Breast epithelium (tissue), 4 donors: Measurements from ENCODE around the gene ALG6. TPM values are rescaled to one million over a fixed set of nuclear protein-coding genes. Genes with fewer than 3 reads are reported as not detected.
A peak's percentile ranks its signal among the peaks of the same experiment; 100 is the strongest.

Source experiments
- DNase-seq, 2 donors: peaks; one replicate each; pipeline ENCODE4 v3.0.0-alpha.2; 2019; ENCODE audit warnings: low spot score in 2 of 2
- H3K27ac ChIP-seq, 2 donors: fragments of 200-600 bp; sonication (generic) in 1 of 2; one replicate each; pipeline ENCODE4 v1.5.1; 2016 to 2019; ENCODE audit warnings: mild to moderate bottlenecking in 1 of 2
- H3K27me3 ChIP-seq, 2 donors: fragments of 200-600 bp; sonication (generic) in 1 of 2; one replicate each; pipeline versions ENCODE4 v1.5.1 to v1.6.0; 2017 to 2019; ENCODE audit warnings: control low read depth in 1 of 2, mild to moderate bottlenecking in 1 of 2
- H3K36me3 ChIP-seq: fragments of 200-600 bp; one replicate; pipeline ENCODE4 v1.5.1; 2019
- H3K4me1 ChIP-seq, 2 donors: fragments of 200-600 bp; sonication (generic); one replicate each; pipeline ENCODE4 v1.5.1; 2016 to 2019; ENCODE audit warnings: control low read depth in 1 of 2
- H3K4me3 ChIP-seq, 3 donors: fragments of 200-600 bp; sonication (generic); 1 replicate in 2 of 3; 2 replicates in 1 of 3; pipeline ENCODE4 v1.5.1; 2016 to 2019; ENCODE audit warnings: mild to moderate bottlenecking in 3 of 3, moderate library complexity in 2 of 3
- H3K9me3 ChIP-seq, 2 donors: fragments of 200-600 bp; sonication (generic) in 1 of 2; one replicate each; pipeline ENCODE4 v1.5.1; 2016 to 2019; ENCODE audit warnings: control low read depth in 1 of 2
- CTCF ChIP-seq, 3 donors: fragments of 450-650 bp; IDR thresholded peaks; one replicate each; pipeline ENCODE4 v1.5.1; 2016 to 2017; ENCODE audit warnings: antibody characterized with exemption in 3 of 3, mild to moderate bottlenecking in 3 of 3, moderate library complexity in 3 of 3
- POLR2A ChIP-seq: fragments of 450-650 bp; IDR thresholded peaks from one replicate; pipeline ENCODE4 v1.6.1; 2016; ENCODE audit warnings: antibody characterized with exemption, mild to moderate bottlenecking, moderate library complexity
- POLR2AphosphoS5 ChIP-seq, 3 donors: sonication (generic); formaldehyde crosslinking; IDR thresholded peaks; one replicate each; pipeline ENCODE4 v1.6.1; 2017; ENCODE audit warnings: antibody characterized with exemption in 3 of 3
- intact Hi-C: fragments of 100-400 bp; cut with DNase I; formaldehyde crosslinking; loops from one replicate; pipeline ENCODE4 v1.15.1; 2023; ENCODE audit warnings: low total_unique reads
- total RNA-seq, 3 donors: library from RNA; depleted of rRNA; stranded (reverse); fragments of >200 nt; gene quantifications; one replicate each; pipeline ENCODE4 v1.1.0, GENCODE V29; 2016

Gene ALG6
- total RNA-seq, 3 donors from 2014 or later: 8.8 to 17.7 (median 14.1) TPM

GRCh38 chr1:63320022-63320721 lies 47.3 kb upstream of the ALG6 start:
- Histone ChIP-seq H3K4me1 (no peaks in the 10 kb centered on the region), H3K4me3 (no peak overlapping the region), H3K27me3 (peaks cover 14 to 94% of the 10 kb centered on the region in 2 donors), H3K36me3 (no peaks in the 10 kb centered on the region), H3K9me3 (no peaks in the 10 kb centered on the region), H3K27ac (no peak overlapping the region)
- TF ChIP-seq CTCF (IDR thresholded peaks at IDR 0.05) (no peak), POLR2AphosphoS5 (IDR thresholded peaks at IDR 0.05) (no peak), POLR2A (no peak)
- no peak for DNase-seq
- intact Hi-C loops: no loop called here

- H3K27me3 ChIP-seq: peaks cover 14 to 99% of the 10 kb centered on the region in 2 donors
- TF ChIP-seq CTCF (IDR thresholded peaks at IDR 0.05) (no peak), POLR2AphosphoS5 (IDR thresholded peaks at IDR 0.05) (no peak), POLR2A (no peak)
- H3K27ac ChIP-seq: no peak overlapping the region
- DNase-seq: no peak
- H3K36me3 ChIP-seq: no peaks in the 10 kb centered on the region
- no peaks in the 10 kb centered on the region for H3K4me1 ChIP-seq
- no peak overlapping the region for H3K4me3 ChIP-seq
- intact Hi-C loops: no loop called here
- H3K9me3 ChIP-seq: no peaks in the 10 kb centered on the region
Observed at GRCh38 chr1:63321066-63321784, 46.2 kb upstream of the ALG6 start.

GRCh38 chr1:63321785-63322113 lies 45.7 kb upstream of the ALG6 start:
- Histone ChIP-seq H3K27ac (no peak overlapping the region), H3K4me3 (peak overlapping the region; percentile 40 to 80 (median 55)), H3K9me3 (no peaks in the 10 kb centered on the region), H3K4me1 (no peaks in the 10 kb centered on the region), H3K27me3 (peaks cover 14 to 99% of the 10 kb centered on the region in 2 donors), H3K36me3 (no peaks in the 10 kb centered on the region)
- no peak for DNase-seq
- intact Hi-C loops: no loop called here
- TF ChIP-seq CTCF (IDR thresholded peaks at IDR 0.05): no peak
- TF ChIP-seq POLR2A: no peak
- TF ChIP-seq POLR2AphosphoS5 (IDR thresholded peaks at IDR 0.05): no peak

- Histone ChIP-seq H3K27ac (no peak within 1 kb of the TSS), H3K4me3 (peak within 1 kb of the TSS; percentile 40 to 80 (median 55)), H3K4me1 (no peaks in the 10 kb centered on the region), H3K36me3 (no peaks in the 10 kb centered on the region), H3K9me3 (no peaks in the 10 kb centered on the region), H3K27me3 (peaks cover 14 to 99% of the 10 kb centered on the region in 2 donors)
- intact Hi-C loops: no loop called here
- peak; percentile 50 to 66 for DNase-seq
- peak in 1 of 3 donors; percentile 19 for TF ChIP-seq POLR2AphosphoS5 (IDR thresholded peaks at IDR 0.05)
- TF ChIP-seq POLR2A: no peak
- TF ChIP-seq CTCF (IDR thresholded peaks at IDR 0.05): no peak
Observed at GRCh38 chr1:63322114-63322943, 45.1 kb upstream of the ALG6 start, which contains the start of gene FOXD3. Gene FOXD3, plus strand, starts transcription at chr1:63322567. Its CDS starts 492 bp downstream, at chr1:63323059.
